ENCODE results near the gene DEK.

Gene DEK

GRCh38 chr6:18265787-18266522, 1.6 kb upstream of the DEK start:
- no peak for DNase-seq (ENCODE audit: low read depth)

GRCh38 chr6:18264923-18265377, 620 bp upstream of the DEK start:
- no peak for DNase-seq (ENCODE audit: low read depth)

- no peak for DNase-seq (ENCODE audit: low read depth)
These were observed 712 bp downstream of the DEK start for GRCh38 chr6:18263418-18264218.

GRCh38 chr6:18262702-18263417, 1.5 kb downstream of the DEK start:
- DNase-seq (ENCODE audit: low read depth): peak; percentile 48

GRCh38 chr6:18261877-18262276, 2.5 kb downstream of the DEK start:
- no peak for DNase-seq (ENCODE audit: low read depth)

- DNase-seq (ENCODE audit: low read depth): no peak
These were observed 3.8 kb downstream of the DEK start for GRCh38 chr6:18260448-18261106.

GRCh38 chr6:18259675-18260447, 4.5 kb downstream of the DEK start:
- no peak for DNase-seq (ENCODE audit: low read depth)

GRCh38 chr6:18254793-18255192, 9.5 kb downstream of the DEK start:
- no peak for DNase-seq (ENCODE audit: low read depth)

- no peak for DNase-seq (ENCODE audit: low read depth)
These were observed 10.7 kb downstream of the DEK start for GRCh38 chr6:18253635-18254034.

GRCh38 chr6:18249271-18249670, 15.1 kb downstream of the DEK start:
- DNase-seq (ENCODE audit: low read depth): no peak

GRCh38 chr6:18248698-18249097, 15.6 kb downstream of the DEK start:
- no peak for DNase-seq (ENCODE audit: low read depth)

GRCh38 chr6:18247002-18247401, 17.3 kb downstream of the DEK start:
- no peak for DNase-seq (ENCODE audit: low read depth)

- DNase-seq (ENCODE audit: low read depth): no peak
These were observed 18.1 kb downstream of the DEK start for GRCh38 chr6:18246205-18246604.

GRCh38 chr6:18245642-18246041, 18.7 kb downstream of the DEK start:
- DNase-seq (ENCODE audit: low read depth): no peak

- no peak for DNase-seq (ENCODE audit: low read depth)
These were observed 19.3 kb downstream of the DEK start for GRCh38 chr6:18245079-18245478.

- no peak for DNase-seq (ENCODE audit: low read depth)
These were observed 20.1 kb downstream of the DEK start for GRCh38 chr6:18244251-18244650.

GRCh38 chr6:18243302-18243893, 20.9 kb downstream of the DEK start:
- no peak for DNase-seq (ENCODE audit: low read depth)

GRCh38 chr6:18242062-18242851, 22.1 kb downstream of the DEK start:
- DNase-seq (ENCODE audit: low read depth): no peak

- DNase-seq (ENCODE audit: low read depth): no peak
These were observed 22.9 kb downstream of the DEK start for GRCh38 chr6:18241208-18242038.
